CD14-positive monocyte (primary cell): Measurements from ENCODE around the gene AQP6. TPM values are rescaled to one million over a fixed set of nuclear protein-coding genes. Genes with fewer than 3 reads are reported as not detected.

Source experiments
- DNase-seq, 3 donors: peaks; one replicate each; pipeline ENCODE4 v3.0.0-alpha.2; 2011 to 2022
- H2AFZ ChIP-seq: 2 replicates; pipeline ENCODE4 v1.6.0; 2012; ENCODE audit warnings: mild to moderate bottlenecking, low read depth, low read length, inconsistent platforms; ENCODE audit not compliant: insufficient read depth, poor library complexity, severe bottlenecking
- H3K27ac ChIP-seq, 2 donors: 1 replicate in 1 of 2; 2 replicates in 1 of 2; pipeline ENCODE4 v1.5.1; 2012 to 2013; ENCODE audit warnings: low read length in 2 of 2, control low read depth in 1 of 2, inconsistent platforms in 1 of 2, low read depth in 1 of 2, mild to moderate bottlenecking in 1 of 2
- H3K27me3 ChIP-seq, 2 donors: one replicate each; pipeline versions ENCODE4 v1.6.0 to v1.6.1; 2011 to 2013; ENCODE audit warnings: low read length in 2 of 2; ENCODE audit not compliant: control insufficient read depth in 2 of 2, insufficient read depth in 2 of 2
- H3K36me3 ChIP-seq, 2 donors: replicated peaks in 1 of 2; 1 replicate in 1 of 2; 2 replicates in 1 of 2; pipeline versions ENCODE4 v1.5.1 to v1.6.1; 2012 to 2013; ENCODE audit warnings: low read length in 2 of 2, control low read depth in 1 of 2, inconsistent platforms in 1 of 2, mild to moderate bottlenecking in 1 of 2; ENCODE audit not compliant: insufficient read depth in 2 of 2, control insufficient read depth in 1 of 2
- H3K4me1 ChIP-seq, 2 donors: 1 replicate in 1 of 2; 2 replicates in 1 of 2; pipeline versions ENCODE4 v1.5.1 to v1.6.1; 2012 to 2013; ENCODE audit warnings: low read length in 2 of 2, control low read depth in 1 of 2, inconsistent platforms in 1 of 2, mild to moderate bottlenecking in 1 of 2, moderate library complexity in 1 of 2; ENCODE audit not compliant: insufficient read depth in 2 of 2, control insufficient read depth in 1 of 2
- H3K4me2 ChIP-seq: replicated peaks from 2 replicates; pipeline ENCODE3; 2012; ENCODE audit warnings: low read length, moderate library complexity, mild to moderate bottlenecking; ENCODE audit not compliant: poor library complexity, severe bottlenecking; ENCODE audit errors: extremely low read depth
- H3K4me3 ChIP-seq, 3 experiments: fragments of 200-600 bp in 1 of 3; sonication (generic) in 1 of 3; replicated peaks in 1 of 3; 1 replicate in 2 of 3; 2 replicates in 1 of 3; pipeline ENCODE4 v1.5.1; 2011 to 2013; ENCODE audit warnings: low read length in 3 of 3, mild to moderate bottlenecking in 3 of 3, control low read depth in 2 of 3, low read depth in 2 of 3, inconsistent platforms in 1 of 3, moderate library complexity in 1 of 3
- H3K79me2 ChIP-seq: 2 replicates; pipeline ENCODE4 v1.6.0; 2012; ENCODE audit warnings: mild to moderate bottlenecking, control low read depth, inconsistent platforms, low read length, moderate library complexity; ENCODE audit not compliant: insufficient read depth
- H3K9ac ChIP-seq: 2 replicates; pipeline ENCODE4 v1.6.0; 2017; ENCODE audit warnings: low read length, mild to moderate bottlenecking; ENCODE audit not compliant: insufficient read depth, poor library complexity, severe bottlenecking
- H3K9me3 ChIP-seq, 2 donors: replicated peaks in 1 of 2; 1 replicate in 1 of 2; 2 replicates in 1 of 2; pipeline versions ENCODE4 v1.5.1 to v1.6.1; 2012 to 2013; ENCODE audit warnings: low read length in 2 of 2, control low read depth in 1 of 2; ENCODE audit not compliant: control insufficient read depth in 1 of 2, insufficient read depth in 1 of 2
- H4K20me1 ChIP-seq: 2 replicates; pipeline ENCODE4 v1.6.0; 2012; ENCODE audit warnings: mild to moderate bottlenecking, low read length, control low read depth, moderate library complexity; ENCODE audit not compliant: insufficient read depth
- H3K27ac Mint-ChIP-seq, 7 donors: one replicate each; pipeline ENCODE4 v1.8.0; 2020; ENCODE audit warnings: mild to moderate bottlenecking in 7 of 7, mixed read lengths in 7 of 7, moderate library complexity in 6 of 7, inconsistent platforms in 2 of 7
- H3K27me3 Mint-ChIP-seq, 3 donors: one replicate each; pipeline ENCODE4 v1.8.0; 2021 to 2022; ENCODE audit warnings: low read depth in 3 of 3, mild to moderate bottlenecking in 3 of 3, mixed read lengths in 3 of 3, moderate library complexity in 3 of 3, inconsistent platforms in 1 of 3
- H3K36me3 Mint-ChIP-seq, 2 donors: one replicate each; pipeline ENCODE4 v1.8.0; 2020; ENCODE audit warnings: mixed read lengths in 2 of 2, inconsistent platforms in 1 of 2, mild to moderate bottlenecking in 1 of 2
- H3K4me1 Mint-ChIP-seq: one replicate; pipeline ENCODE4 v1.8.0; 2020; ENCODE audit warnings: mild to moderate bottlenecking, mixed read lengths
- H3K4me3 Mint-ChIP-seq, 2 donors: one replicate each; pipeline ENCODE4 v1.8.0; 2020; ENCODE audit warnings: mild to moderate bottlenecking in 2 of 2, mixed read lengths in 2 of 2, moderate library complexity in 1 of 2
- H3K9me3 Mint-ChIP-seq, 7 donors: one replicate each; pipeline ENCODE4 v1.8.0; 2020 to 2022; ENCODE audit warnings: mixed read lengths in 7 of 7, mild to moderate bottlenecking in 6 of 7, moderate library complexity in 6 of 7, inconsistent platforms in 2 of 7
- WGBS: methylation state at CpG from one replicate; pipeline ENCODE4 v1.1.5; 2013; ENCODE audit warnings: missing lambda C conversion rate; ENCODE audit not compliant: insufficient coverage; 5-methylcytosine and 5-hydroxymethylcytosine counted together
- intact Hi-C, 2 donors: fragments of 100-400 bp; cut with micrococcal nuclease; formaldehyde crosslinking; loops; one replicate each; pipeline versions ENCODE4 v1.15.0 to v1.15.1; 2023
- polyA plus RNA-seq, 3 donors: library from polyadenylated mRNA; depleted of rRNA in 1 of 3; unstranded in 2 of 3; stranded (reverse) in 1 of 3; fragments of 300-500 nt in 2 of 3; fragments of >200 nt in 1 of 3; fragmentation: Illumina TruSeq in 2 of 3; gene quantifications; 1 replicate in 2 of 3; 2 replicates in 1 of 3; pipeline ENCODE4 v1.2.3, GENCODE V29; 2012 to 2021
- TF ChIP-seq, protein P1 (sequence below): fragments of 200-600 bp; IDR thresholded peaks from one replicate; pipeline ENCODE4 v1.8.0; 2022; ENCODE audit warnings: antibody characterized with exemption, mild to moderate bottlenecking

Gene AQP6
- polyA plus RNA-seq, 3 donors, result 0.04 TPM; not detected in 2

DNA sequence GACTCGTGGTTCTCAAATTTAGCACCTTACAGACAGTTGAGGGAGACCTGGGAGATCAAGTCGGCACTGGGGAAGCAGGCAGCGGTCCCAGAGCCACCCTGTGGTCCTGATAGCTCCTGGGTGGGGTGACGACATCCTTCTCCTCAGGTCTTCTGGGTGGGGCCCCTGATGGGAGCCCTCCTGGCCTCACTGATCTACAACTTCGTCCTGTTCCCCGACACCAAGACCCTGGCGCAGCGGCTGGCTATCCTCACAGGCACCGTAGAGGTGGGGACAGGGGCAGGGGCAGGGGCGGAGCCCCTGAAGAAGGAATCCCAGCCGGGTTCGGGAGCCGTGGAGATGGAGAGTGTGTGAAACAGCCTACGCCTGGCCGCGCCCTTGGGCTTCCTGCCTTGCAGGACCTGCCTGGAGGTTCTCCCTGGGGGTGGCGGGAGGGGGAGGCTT, 2.6 kb downstream of the AQP6 start:
- H3K27ac ChIP-seq, result no peak overlapping the region
- H3K9me3 ChIP-seq, result no peaks in the 10 kb centered on the region
- 79% methylated on average over 16 of the region's 17 CpGs for WGBS
- peaks cover 0 to 2% (median 0%) of the 10 kb centered on the region in 7 donors for H3K9me3 Mint-ChIP-seq
- H3K27me3 Mint-ChIP-seq, result peaks cover 5 to 11% (median 5%) of the 10 kb centered on the region in 3 donors
- no peak overlapping the region for H3K9ac ChIP-seq
- H3K36me3 Mint-ChIP-seq, result peaks cover 3% of the 10 kb centered on the region in 2 donors
- peaks cover 23 to 38% of the 10 kb centered on the region in 2 donors for H3K4me1 ChIP-seq
- no peaks in the 10 kb centered on the region for H3K79me2 ChIP-seq
- DNase-seq, result no peak
- no peak overlapping the region for H3K4me3 ChIP-seq
- no peak overlapping the region for H3K27ac Mint-ChIP-seq
- no peaks in the 10 kb centered on the region for H4K20me1 ChIP-seq
- H3K4me3 Mint-ChIP-seq, result no peak overlapping the region
- peaks cover 0 to 13% of the 10 kb centered on the region in 2 donors for H3K27me3 ChIP-seq
- peak overlapping the region; percentile 53 for H2AFZ ChIP-seq
- H3K4me1 Mint-ChIP-seq, result peaks cover 40% of the 10 kb centered on the region
- H3K36me3 ChIP-seq, result no peaks in the 10 kb centered on the region
- intact Hi-C loops, result no loop called here
- TF ChIP-seq, protein P1, sequence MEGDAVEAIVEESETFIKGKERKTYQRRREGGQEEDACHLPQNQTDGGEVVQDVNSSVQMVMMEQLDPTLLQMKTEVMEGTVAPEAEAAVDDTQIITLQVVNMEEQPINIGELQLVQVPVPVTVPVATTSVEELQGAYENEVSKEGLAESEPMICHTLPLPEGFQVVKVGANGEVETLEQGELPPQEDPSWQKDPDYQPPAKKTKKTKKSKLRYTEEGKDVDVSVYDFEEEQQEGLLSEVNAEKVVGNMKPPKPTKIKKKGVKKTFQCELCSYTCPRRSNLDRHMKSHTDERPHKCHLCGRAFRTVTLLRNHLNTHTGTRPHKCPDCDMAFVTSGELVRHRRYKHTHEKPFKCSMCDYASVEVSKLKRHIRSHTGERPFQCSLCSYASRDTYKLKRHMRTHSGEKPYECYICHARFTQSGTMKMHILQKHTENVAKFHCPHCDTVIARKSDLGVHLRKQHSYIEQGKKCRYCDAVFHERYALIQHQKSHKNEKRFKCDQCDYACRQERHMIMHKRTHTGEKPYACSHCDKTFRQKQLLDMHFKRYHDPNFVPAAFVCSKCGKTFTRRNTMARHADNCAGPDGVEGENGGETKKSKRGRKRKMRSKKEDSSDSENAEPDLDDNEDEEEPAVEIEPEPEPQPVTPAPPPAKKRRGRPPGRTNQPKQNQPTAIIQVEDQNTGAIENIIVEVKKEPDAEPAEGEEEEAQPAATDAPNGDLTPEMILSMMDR, result no peak
- H3K4me2 ChIP-seq, result peak overlapping the region; percentile 27

DNA sequence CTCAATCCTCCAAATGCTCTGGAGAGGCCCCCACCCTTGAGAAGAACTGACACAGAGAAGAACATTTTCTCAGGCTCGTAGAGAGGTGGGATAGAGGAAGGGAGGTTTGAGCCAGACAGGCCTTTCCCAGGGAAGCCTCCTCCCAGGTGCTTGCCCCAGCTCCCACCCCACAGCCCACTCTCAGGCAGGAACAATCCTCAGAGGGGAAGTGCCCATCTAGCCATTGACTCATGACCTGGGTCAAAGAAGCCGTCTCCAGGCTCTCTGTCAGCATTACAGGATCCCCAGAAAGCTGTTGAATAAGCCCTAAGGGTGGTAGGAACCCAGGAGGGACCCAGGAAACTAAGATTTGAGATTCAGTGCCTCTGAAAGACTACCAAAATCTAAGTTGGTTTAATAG, 3.8 kb downstream of the AQP6 start:
- no peak overlapping the region for H3K4me2 ChIP-seq
- 17% methylated on average over 1 of the region's 2 CpGs for WGBS
- H3K4me1 ChIP-seq, result peaks cover 27 to 45% of the 10 kb centered on the region in 2 donors
- Mint-ChIP-seq H3K27me3 (peaks cover 5 to 11% (median 6%) of the 10 kb centered on the region in 3 donors), H3K36me3 (peaks cover 3% of the 10 kb centered on the region in 2 donors), H3K4me1 (peaks cover 52% of the 10 kb centered on the region), H3K27ac (no peak overlapping the region), H3K4me3 (no peak overlapping the region), H3K9me3 (peaks cover 0 to 2% (median 0%) of the 10 kb centered on the region in 7 donors)
- H3K27ac ChIP-seq, result no peak overlapping the region
- H3K9me3 ChIP-seq, result no peaks in the 10 kb centered on the region
- H3K79me2 ChIP-seq, result no peaks in the 10 kb centered on the region
- H3K27me3 ChIP-seq, result peaks cover 0 to 1% of the 10 kb centered on the region in 2 donors
- no peaks in the 10 kb centered on the region for H4K20me1 ChIP-seq
- no peak for DNase-seq
- no peak overlapping the region for H2AFZ ChIP-seq
- no peak overlapping the region for H3K4me3 ChIP-seq
- H3K36me3 ChIP-seq, result no peaks in the 10 kb centered on the region
- H3K9ac ChIP-seq, result no peak overlapping the region
- TF ChIP-seq, protein P1, result no peak
- intact Hi-C loops, result no loop called here
